ENCODE measurements around the gene FAM114A2.

DNA sequence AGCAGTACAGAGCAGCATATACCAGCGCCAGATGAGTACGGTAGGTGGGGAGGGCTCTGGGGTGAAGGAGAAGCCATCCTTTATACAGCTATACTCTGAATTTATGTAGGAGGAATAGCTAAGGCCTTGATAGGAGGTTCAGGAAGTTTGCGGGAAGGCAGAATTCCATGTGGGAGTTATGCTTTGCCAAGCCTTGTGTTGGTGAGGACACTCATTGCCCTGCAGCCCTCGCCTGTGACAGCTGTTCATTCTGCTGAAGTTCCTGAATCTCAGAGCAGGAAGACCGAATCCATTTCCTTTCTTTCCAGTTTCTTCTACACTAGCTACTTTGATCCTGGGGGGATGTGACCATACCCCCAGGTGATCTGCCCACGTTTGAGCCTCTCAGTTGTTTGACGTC, 7.8 kb upstream of the FAM114A2 start:
- TF ChIP-seq POLR2A (IDR thresholded peaks at IDR 0.05; ENCODE audit: low read depth, low read length) = no peak
- no peak for TF ChIP-seq POLR2AphosphoS5 (IDR thresholded peaks at IDR 0.05; ENCODE audit: low read depth, low read length)

Data from GM12892 (cell line).